Colonic mucosa (tissue), 4 donors: ENCODE data around the gene CALN1. TPM values are rescaled to one million over a fixed set of nuclear protein-coding genes. Genes with fewer than 3 reads are reported as not detected.

Experiments used
- DNase-seq: peaks from one replicate; pipeline ENCODE4 v3.0.0-alpha.2; 2020
- H3K27ac ChIP-seq: fragments of 200-600 bp; one replicate; pipeline ENCODE4 v1.8.0; 2021
- H3K27me3 ChIP-seq: fragments of 200-600 bp; one replicate; pipeline ENCODE4 v1.8.0; 2021
- H3K36me3 ChIP-seq: fragments of 200-600 bp; one replicate; pipeline ENCODE4 v1.8.0; 2021
- H3K4me1 ChIP-seq: fragments of 200-600 bp; one replicate; pipeline ENCODE4 v1.8.0; 2021; ENCODE audit warnings: mild to moderate bottlenecking
- H3K4me3 ChIP-seq: fragments of 200-600 bp; one replicate; pipeline ENCODE4 v1.8.0; 2021
- H3K9ac ChIP-seq, 2 donors: one replicate each; pipeline ENCODE4 v1.7.0; 2013; ENCODE audit warnings: control low read depth in 2 of 2, low read depth in 2 of 2, low read length in 2 of 2
- H3K9me3 ChIP-seq: fragments of 200-600 bp; one replicate; pipeline ENCODE4 v1.8.0; 2021
- intact Hi-C: fragments of 100-400 bp; cut with DNase I; formaldehyde crosslinking; loops from one replicate; pipeline ENCODE4 v1.14.1; 2022
- total RNA-seq, 2 donors: library from RNA; stranded (reverse); fragmentation: NEBNext Ultra II Directional in 1 of 2; extraction: Animal tissue kit (Norgen Biotek cat#: 25700) in 1 of 2; gene quantifications; one replicate each; pipeline ENCODE4 v1.2.1, GENCODE V29; 2021
- TF ChIP-seq, protein P1 (sequence below): fragments of 200-600 bp; IDR thresholded peaks from one replicate; pipeline ENCODE4 v1.8.0; 2022; ENCODE audit warnings: antibody characterized with exemption, mild to moderate bottlenecking
- donor health status: healthy.
- donor health status: DM: no; HTN: no; CAD: no.
- donor health status: DM: no; HTN: no; CAD: no.

CALN1 gene
- total RNA-seq, 2 donors from 2014 or later, result 0.37 TPM; not detected in 1

DNA sequence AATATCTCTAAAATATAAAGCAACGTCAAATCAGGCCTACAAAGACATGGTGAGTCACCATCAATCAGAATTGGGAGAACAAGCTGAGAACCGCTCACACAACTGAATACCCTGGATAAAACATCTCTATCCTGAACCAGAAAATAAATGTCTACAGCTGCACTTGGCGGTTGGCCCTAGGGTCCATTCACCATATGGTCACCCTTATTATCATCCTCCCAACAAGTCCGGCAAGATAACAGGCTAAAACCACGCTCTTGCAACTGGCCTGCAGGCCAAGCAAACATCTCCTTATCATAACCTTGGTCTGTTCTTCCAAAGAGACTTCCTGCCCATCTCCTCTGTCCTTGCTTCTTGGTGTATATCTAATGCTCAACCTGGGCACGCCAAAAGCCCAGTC, 310.7 kb downstream of the CALN1 start:
- no peaks in the 10 kb centered on the region for H3K9me3 ChIP-seq
- DNase-seq, result no peak
- no peak overlapping the region for H3K4me3 ChIP-seq
- no peak overlapping the region for H3K27ac ChIP-seq
- no peaks in the 10 kb centered on the region for H3K4me1 ChIP-seq
- H3K27me3 ChIP-seq, result no peaks in the 10 kb centered on the region
- no peaks in the 10 kb centered on the region for H3K36me3 ChIP-seq
- TF ChIP-seq, protein P1, sequence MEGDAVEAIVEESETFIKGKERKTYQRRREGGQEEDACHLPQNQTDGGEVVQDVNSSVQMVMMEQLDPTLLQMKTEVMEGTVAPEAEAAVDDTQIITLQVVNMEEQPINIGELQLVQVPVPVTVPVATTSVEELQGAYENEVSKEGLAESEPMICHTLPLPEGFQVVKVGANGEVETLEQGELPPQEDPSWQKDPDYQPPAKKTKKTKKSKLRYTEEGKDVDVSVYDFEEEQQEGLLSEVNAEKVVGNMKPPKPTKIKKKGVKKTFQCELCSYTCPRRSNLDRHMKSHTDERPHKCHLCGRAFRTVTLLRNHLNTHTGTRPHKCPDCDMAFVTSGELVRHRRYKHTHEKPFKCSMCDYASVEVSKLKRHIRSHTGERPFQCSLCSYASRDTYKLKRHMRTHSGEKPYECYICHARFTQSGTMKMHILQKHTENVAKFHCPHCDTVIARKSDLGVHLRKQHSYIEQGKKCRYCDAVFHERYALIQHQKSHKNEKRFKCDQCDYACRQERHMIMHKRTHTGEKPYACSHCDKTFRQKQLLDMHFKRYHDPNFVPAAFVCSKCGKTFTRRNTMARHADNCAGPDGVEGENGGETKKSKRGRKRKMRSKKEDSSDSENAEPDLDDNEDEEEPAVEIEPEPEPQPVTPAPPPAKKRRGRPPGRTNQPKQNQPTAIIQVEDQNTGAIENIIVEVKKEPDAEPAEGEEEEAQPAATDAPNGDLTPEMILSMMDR, result no peak
- H3K9ac ChIP-seq, result no peak overlapping the region
- intact Hi-C loops, result no loop called here

DNA sequence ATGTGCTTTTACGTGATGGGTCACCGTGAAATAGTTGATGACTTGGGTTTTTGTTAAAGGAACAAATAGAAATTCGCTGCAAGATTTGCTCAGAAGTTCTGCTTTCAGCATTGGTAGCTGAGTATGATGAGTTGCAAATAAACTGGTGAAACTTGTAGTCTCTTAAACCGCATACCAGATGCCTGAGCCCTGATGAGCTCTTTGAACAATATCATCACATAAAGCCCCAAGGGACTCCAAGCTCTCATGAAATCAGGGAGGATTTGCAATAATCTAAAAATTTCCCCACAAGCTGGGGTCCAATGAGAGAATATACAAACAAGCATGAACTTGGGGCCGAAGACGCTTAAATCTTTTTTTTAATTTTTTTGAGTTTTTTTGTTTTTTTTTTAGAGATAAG, 312.4 kb downstream of the CALN1 start:
- H3K36me3 ChIP-seq, result no peaks in the 10 kb centered on the region
- H3K4me3 ChIP-seq, result no peak overlapping the region
- no peaks in the 10 kb centered on the region for H3K9me3 ChIP-seq
- no peaks in the 10 kb centered on the region for H3K27me3 ChIP-seq
- H3K27ac ChIP-seq, result no peak overlapping the region
- DNase-seq, result no peak
- H3K4me1 ChIP-seq, result no peaks in the 10 kb centered on the region
- intact Hi-C loops, result no loop called here
- no peak overlapping the region for H3K9ac ChIP-seq
- TF ChIP-seq, protein P1, result no peak

DNA sequence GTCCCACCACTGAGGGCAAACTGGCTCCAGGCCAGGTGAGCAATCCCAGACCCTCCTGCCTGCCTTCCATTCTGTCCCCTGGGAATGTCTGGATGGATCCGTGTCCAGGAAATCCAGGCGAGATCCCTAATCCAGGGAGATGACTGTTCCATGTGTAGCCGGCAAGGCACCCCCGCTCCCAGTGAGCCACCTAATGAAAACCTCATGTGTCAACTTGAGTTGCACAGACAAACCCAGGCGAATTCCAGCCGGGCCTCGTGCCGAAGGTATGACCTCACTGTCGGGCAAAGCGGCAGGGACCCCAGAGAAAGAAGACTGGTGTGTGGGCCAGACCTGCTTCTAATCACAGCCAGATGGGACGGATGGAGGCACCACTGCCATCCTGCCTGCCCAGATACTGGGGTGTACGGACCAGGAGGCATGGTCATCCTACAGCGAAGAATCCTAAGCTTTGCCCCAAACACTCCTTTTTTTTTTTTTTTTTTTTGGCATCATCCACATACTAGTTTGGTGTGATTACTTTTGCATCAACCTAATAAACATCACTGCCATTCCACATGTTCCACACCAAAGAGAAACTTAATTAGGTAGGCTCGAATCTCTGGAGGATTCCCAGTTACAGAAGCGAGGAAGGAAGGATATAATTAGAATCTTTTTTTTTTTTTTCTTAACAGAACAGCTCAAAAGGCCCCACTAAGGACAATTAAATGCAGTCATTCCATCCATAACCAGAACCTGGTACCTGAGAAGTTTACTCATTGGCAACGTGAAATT, 313.1 kb downstream of the CALN1 start:
- Histone ChIP-seq H3K27me3 (no peaks in the 10 kb centered on the region), H3K9me3 (no peaks in the 10 kb centered on the region), H3K27ac (no peak overlapping the region), H3K9ac (no peak overlapping the region), H3K4me1 (no peaks in the 10 kb centered on the region), H3K4me3 (no peak overlapping the region), H3K36me3 (no peaks in the 10 kb centered on the region)
- intact Hi-C loops, result no loop called here
- DNase-seq, result no peak
- TF ChIP-seq, protein P1, result no peak

DNA sequence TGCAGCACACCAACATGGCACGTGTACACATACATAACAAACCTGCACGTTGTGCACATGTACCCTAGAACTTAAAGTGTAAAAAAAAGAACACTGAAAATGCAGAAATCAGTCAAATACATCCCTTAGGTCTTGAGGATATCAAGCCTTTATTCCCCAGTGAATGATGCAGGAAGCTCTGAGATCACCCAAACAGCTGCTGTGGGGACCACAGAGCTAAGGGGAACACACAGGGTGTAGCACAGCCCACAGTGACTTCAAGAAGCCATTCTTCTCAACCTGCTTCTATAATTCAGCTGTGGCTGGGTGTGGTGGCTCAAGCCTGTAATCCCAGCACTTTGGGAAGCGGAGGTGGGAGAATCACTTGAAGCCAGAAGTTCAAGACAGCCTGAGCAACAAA, 314.9 kb downstream of the CALN1 start:
- Histone ChIP-seq H3K9me3 (no peaks in the 10 kb centered on the region), H3K27me3 (no peaks in the 10 kb centered on the region), H3K27ac (no peak overlapping the region), H3K36me3 (no peaks in the 10 kb centered on the region), H3K4me1 (no peaks in the 10 kb centered on the region), H3K4me3 (no peak overlapping the region), H3K9ac (no peak overlapping the region)
- no peak for DNase-seq
- intact Hi-C loops, result no loop called here
- TF ChIP-seq, protein P1, result no peak

DNA sequence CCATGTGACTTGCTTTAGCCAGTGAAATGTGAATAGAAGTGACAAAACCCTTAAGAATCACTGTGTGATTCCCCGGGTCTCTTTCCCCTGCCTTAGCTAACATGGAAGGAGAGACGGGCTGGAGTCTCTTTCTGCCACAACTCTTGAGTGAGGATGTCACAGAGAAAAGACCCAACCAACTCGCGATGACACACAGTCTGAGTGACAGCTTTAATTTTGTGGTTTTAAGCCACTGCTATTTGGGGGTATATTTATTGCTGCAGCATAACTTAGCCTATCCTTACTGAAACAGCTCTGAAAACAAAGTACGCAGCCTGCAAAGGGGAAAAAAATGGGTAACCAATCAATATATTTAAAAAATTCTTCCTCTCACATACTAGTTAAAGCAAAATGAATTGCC, 319.4 kb downstream of the CALN1 start:
- Histone ChIP-seq H3K9ac (no peak overlapping the region), H3K27me3 (no peaks in the 10 kb centered on the region), H3K36me3 (no peaks in the 10 kb centered on the region), H3K27ac (no peak overlapping the region), H3K9me3 (no peaks in the 10 kb centered on the region), H3K4me3 (no peak overlapping the region), H3K4me1 (no peaks in the 10 kb centered on the region)
- no peak for DNase-seq
- intact Hi-C loops, result no loop called here
- TF ChIP-seq, protein P1, result no peak
